Posterior vena cava (tissue), 2 donors: ENCODE data around the gene RBFOX1. TPM values are rescaled to one million over a fixed set of nuclear protein-coding genes. Genes with fewer than 3 reads are reported as not detected.

ENCODE experiments used
- DNase-seq: peaks from one replicate; pipeline ENCODE4 v3.0.0-alpha.2; 2020; ENCODE audit warnings: low spot score
- intact Hi-C, 2 donors: fragments of 100-400 bp; cut with DNase I; formaldehyde crosslinking; loops; one replicate each; pipeline versions ENCODE4 v1.14.1 to v1.14.2; 2022 to 2023
- total RNA-seq, 2 donors: library from RNA; stranded (reverse); fragmentation: NEBNext Ultra II Directional; extraction: Animal tissue kit (Norgen Biotek cat#: 25700); gene quantifications; one replicate each; pipeline ENCODE4 v1.2.1, GENCODE V29; 2021
- donor health status: DM: yes; HTN: yes; CAD: no.
- donor health status: DM: yes; HTN: yes; CAD: no.

RBFOX1 gene
- total RNA-seq, 2 donors from 2014 or later, result not detected

DNA sequence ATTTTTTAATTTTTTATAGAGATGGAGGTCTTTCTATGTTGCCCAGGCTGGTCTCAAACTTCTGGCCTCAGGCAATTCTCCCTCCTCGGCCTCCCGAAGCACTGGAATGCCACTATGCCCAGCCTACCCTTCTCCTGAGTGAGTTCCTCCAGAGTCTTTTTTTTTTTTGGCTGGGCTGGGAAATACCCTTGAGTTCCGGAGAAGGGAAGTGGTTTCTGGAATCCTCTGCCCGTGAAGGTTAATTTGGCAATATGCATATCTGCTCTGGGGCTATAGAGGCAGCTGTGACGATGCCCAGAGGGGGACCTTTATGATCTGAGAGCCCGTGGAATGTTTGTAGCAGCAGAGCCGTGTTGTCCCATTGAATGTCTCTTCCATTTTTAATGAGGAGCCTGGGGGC is 217.5 kb downstream of the RBFOX1 start:
- intact Hi-C loops, result loop anchor here in 1 of 2 donors (5.0 kb wide), 1 partner anchor 602 kb away; no protein-coding TSS in a partner anchor
- DNase-seq, result no peak

DNA sequence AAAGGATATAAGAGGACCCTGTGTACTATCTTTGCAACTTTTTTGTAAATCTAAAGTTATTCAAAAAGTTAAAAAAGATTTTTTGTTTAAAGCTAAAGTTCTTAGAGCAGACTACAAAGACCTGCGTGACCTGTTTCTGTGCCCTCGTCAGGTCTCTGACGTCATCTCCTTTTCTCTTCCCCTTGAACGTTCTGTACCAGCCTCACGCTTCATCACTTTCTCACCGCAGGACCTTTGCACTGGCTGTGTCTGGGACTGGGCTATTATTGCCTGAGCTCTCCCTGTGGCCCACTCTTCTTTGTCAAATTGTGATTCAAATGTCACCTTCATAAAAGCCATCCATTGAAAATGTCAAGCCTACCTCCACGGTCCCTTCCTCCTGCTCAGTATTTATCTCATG is 222.8 kb downstream of the RBFOX1 start:
- DNase-seq, result no peak
- intact Hi-C loops, result no loop called here

DNA sequence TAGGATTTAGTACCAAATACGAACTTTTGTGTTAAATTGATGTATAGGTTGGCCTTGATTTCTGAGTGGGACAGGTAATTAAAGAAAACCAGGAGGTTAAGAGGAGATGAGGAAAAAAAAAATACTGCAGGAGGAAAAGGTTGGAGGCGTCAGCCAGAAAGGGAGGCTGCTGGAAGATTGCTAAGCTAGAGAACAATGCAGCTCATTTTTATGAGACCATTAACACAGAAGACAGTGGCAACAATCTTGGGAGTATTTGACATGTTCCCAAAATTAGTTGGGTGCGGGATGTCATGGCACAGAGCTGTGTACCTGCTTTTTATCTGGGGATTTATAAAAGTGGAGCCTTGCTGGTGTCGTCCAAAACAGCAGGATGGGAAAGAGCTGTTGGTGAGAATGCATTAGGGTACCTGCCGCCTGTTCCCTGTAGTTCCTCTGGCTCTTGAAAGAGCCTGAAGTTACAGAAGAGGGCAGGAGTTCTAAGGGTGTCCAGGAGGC is 229.3 kb downstream of the RBFOX1 start:
- no peak for DNase-seq
- intact Hi-C loops, result loop anchor here in 1 of 2 donors (10.0 kb wide), 1 partner anchor 207 kb away; no protein-coding TSS in a partner anchor

DNA sequence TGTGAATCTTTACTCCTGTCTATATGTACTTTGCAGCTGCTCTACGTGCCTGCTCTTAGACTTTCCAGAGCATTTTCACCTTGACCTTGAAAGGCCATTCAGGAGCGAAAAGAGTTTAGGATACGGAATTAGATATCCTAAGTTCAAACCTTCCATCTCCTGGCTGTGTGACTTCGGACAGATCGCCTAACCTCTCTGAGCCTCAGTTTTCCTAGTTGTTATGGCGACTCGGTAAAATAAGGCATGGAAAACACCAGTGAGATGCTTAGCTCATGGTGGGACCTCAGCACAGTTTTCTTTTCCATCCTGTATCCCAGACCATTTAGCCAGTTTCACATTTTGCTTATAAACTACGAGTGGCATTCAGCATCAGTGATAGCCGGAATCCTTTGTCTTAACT is 233.7 kb downstream of the RBFOX1 start:
- no peak for DNase-seq
- intact Hi-C loops, result loop anchor here in 1 of 2 donors (10.0 kb wide), 1 partner anchor 212 kb away; no protein-coding TSS in a partner anchor

DNA sequence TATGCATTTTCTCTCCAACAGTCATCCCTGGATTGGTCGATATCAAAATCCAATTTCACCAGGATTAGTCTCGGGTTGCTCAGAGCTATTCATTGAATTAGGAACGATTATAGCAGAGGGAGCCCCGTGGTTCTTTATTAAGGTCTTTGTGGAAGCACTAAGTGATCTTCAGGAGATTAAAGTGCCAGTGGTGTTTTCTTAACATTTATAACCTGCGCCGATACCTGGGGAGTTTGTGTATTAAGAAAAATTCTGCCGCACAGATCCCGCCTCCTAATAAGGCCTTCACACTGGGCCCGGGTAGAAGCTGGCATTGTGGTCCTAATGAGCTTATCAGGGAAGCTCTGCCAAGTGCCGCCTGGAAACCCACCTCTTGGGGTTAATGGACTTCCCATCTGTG is 238.7 kb downstream of the RBFOX1 start:
- no peak for DNase-seq
- intact Hi-C loops, result no loop called here

DNA sequence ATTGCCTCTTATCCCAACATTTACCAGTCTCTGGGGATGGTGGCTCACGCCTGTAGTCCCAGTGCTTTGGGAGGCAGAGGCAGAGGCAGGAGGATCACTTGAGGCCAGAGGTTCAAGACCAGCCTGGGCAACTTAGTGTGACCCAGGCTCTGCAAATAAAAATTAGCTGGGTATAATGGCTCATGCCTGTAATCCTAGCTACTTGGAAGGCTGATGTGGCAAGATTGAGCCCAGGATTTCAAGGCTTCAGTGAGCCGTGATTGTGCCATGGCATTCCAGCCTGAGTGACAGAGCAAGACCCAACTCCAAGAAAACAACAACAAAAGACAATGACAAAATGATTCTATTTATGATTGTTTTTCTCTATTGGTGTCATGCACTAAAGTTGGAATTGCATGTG is 244.9 kb downstream of the RBFOX1 start:
- intact Hi-C loops, result no loop called here
- DNase-seq, result no peak

DNA sequence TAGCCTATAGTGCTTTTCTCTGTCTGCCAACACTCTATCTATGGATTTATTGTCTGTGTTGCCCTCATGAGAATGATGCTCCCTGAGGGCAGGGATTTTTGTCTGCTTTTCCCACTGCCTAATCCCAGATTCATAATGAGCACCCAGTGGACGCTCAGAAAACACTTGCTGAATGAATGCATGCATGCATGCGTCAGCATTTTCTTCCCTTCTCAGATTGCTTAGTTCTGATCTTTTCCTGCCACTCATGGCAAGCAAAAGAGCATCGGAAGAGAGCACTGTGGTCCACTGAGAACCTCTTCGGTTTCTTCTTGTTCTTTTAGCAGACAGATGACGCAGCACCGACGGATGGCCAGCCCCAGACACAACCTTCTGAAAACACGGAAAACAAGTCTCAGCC is 246.8 kb downstream of the RBFOX1 start:
- DNase-seq, result no peak
- intact Hi-C loops, result no loop called here

DNA sequence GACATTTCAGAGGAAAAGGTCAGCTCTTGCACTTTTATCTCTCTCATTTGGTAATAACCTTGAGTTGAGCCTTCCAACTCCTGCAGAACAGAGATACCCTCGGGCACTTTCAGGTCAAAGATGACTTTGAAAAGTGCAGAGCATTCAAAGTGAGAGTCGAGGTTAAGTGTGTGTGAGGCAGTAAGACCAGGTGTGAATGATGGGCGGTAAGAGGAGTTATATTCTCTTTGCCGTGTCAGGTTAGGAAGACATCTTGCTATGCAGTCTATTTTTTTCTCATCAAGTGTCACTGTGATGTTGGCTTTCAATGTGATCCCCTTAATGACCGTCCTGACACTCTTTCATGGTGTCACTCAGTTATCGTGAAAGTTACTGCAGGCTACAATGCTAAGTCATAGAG is 248.5 kb downstream of the RBFOX1 start:
- DNase-seq, result no peak
- intact Hi-C loops, result no loop called here

DNA sequence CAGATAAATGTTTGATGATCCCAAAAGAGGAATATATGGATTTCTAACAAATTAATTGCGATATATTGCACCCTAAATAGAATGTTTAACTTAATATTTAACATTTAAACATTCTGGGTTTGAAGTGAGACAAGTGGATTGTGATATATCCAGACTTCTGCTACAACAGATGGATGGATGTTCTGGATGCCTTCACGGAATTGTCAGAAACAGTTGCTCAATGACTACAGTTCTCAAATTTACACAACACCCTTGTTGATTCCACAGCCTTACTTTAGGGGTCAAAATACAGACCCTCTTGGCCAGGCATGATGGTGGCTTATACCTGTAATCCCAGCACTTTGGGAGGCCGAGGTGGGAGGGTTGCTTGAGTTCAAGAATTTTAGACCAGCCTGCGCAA is 250.8 kb downstream of the RBFOX1 start:
- DNase-seq, result no peak
- intact Hi-C loops, result no loop called here

DNA sequence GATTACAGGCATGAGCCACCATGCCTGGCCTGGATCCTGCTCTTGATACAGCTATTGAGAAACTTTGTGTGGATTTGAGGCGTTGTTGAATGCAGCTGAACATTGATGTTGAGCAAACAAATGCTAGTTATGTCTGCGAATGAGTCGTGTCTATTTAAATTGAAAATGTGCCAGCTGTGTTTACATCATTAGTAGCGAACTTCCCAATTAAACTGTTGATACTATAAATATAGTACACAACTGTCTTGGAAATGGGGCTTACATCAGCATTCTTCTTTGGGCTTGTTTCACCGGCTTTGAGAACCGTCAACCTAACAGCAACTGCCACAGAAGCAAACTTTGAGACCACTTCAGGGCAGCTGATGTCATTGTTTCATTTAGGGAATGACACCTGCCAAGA is 251.9 kb downstream of the RBFOX1 start:
- intact Hi-C loops, result no loop called here
- no peak for DNase-seq

DNA sequence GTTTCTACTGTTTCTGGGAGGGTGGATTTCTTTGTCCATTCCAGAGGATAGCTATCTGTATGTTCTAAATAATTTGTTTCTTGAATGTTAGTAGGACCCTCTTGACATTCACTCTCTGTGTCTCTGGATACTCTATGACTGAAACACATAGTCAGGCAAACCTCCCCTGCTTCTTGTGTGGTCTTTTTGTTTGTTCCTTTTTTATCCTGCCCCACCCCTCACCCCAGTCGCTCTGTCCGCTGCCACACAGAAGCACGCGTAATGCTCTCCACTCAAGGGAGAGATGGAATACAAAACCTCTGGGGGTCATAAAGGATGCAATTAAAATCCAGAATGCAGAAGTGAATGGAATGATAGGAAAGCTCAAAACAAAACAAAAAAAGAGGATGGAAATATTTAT is 253.1 kb downstream of the RBFOX1 start:
- intact Hi-C loops, result no loop called here
- no peak for DNase-seq

DNA sequence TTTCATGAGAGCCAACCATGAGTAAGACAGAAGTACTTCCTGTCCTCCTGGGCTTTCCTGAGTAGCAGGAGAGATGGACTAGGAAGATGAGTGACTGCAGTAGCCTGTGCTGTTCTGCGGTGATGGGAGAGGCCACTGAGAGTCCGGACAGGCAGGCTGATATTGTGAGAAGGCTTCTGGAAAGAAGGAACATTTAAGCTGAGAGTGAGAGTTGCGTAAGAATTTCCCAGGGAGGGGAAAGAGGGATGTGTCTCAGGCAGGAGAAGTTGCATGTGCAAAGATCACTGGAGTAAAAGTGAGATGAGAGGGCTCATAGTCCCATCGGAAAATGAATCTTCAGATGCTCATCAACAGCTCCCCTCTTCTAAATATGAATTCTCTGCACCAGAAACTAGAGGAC is 258.3 kb downstream of the RBFOX1 start:
- intact Hi-C loops, result no loop called here
- no peak for DNase-seq

DNA sequence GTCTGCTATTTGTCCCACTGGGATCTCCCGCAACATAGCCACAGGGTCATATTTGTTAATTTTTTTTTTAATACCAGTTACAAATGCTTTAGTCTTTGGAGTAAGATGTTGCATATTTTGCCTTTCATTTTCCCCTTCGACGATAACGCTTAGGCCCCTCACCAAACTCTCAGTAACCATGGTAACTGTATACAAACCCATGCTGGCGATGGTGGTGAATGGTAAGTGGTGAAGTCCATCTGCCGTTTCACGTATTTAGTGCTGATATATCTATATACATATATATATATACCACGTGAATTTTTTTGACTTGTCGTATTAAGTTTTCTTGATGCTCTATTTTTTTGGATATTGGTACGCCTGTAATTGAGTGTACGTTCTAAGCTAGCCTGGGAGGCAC is 263.7 kb downstream of the RBFOX1 start:
- intact Hi-C loops, result loop anchor here in 1 of 2 donors (5.0 kb wide), 1 partner anchor 79 kb away; no protein-coding TSS in a partner anchor
- DNase-seq, result no peak

DNA sequence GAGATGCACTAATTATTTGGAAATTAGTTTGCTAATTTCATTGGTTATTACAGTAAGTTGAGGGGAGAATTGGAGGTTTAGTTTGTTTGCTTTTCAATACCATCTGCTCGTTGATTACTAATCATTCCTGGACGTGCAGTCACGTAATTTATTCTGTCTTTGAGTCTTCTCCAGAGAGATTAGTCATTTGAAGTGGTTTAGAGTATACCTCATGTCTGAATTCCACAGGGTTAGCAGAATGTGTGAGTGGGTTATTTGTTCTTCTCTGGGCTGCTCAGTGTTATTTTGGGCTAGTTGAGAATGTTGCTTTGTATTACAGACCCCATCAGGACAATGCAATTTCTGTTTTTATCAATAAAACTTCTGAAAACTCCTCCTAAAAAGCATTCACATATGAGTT is 265.0 kb downstream of the RBFOX1 start:
- no peak for DNase-seq
- intact Hi-C loops, result loop anchor here in 1 of 2 donors (5.0 kb wide), 1 partner anchor 80 kb away; no protein-coding TSS in a partner anchor

DNA sequence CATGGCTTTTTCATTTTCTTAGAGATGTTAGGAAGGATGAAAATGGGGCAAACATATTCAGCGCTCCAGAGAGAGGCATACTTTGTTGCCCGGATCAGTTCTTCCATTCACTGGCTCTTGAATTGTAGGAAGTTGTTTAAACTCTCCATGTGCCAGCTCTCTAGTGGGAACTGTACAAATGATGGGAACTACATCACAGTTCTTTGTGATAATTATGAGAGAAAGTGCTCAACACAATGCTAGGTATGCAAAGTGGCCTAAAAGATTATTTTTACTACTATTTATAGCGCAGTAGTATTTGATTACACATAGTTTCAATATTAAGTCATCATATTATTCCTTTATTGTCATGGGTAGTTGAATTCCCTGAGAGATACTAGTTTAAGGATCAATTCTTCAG is 268.5 kb downstream of the RBFOX1 start:
- intact Hi-C loops, result no loop called here

DNA sequence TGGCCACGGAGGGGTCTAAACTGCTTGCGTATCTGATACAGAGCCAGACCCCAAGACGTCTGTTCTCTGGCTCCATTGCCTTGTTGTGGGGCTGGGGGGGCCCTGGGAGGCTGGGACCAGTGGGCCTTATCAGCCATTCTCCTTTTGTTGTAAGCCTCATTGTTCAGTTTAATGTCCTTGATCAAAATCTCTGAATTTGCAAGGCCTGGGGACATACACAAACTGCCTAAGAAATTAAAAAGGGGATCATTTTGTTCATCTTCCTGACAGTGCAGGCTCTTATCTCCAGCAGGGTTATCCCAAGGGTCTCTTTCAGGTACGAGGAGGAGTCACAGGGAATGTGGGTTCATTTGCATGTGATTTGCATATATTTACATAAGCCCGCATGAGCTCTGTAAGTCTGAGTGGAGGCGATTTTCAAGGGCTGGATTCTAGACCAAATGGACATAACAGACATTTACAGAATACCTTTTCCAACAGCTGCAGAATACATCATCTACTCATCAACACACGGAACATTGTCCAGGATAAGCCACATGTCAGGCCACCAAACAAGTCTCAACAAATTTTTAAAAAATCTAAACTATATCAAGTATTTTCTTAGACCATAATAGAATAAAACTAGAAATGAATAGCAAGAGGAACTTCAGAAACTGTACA is 269.8 kb downstream of the RBFOX1 start:
- intact Hi-C loops, result no loop called here
- no peak for DNase-seq

More for the DNA sequence above, 268.5 kb downstream of the RBFOX1 start:
- DNase-seq, result no peak

DNA sequence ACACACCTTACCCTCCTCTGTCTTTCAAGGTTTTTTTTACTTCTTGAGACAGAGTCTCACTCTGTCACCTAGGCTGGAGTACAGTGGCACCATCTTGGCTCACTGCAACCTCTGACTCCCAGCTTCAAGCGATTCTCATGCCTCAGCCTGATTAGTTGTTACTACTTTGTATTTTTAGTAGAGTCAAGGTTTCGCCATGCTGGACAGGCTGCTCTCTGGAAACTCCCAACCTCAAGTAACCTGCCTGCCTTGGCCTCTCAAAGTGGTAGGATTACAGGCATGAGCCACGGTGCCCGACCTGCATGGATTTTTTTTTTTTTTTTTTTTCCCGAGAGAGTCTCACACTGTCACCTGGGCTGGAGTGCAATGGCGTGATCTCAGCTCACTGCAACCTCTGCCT is 273.2 kb downstream of the RBFOX1 start:
- intact Hi-C loops, result no loop called here
- DNase-seq, result no peak

DNA sequence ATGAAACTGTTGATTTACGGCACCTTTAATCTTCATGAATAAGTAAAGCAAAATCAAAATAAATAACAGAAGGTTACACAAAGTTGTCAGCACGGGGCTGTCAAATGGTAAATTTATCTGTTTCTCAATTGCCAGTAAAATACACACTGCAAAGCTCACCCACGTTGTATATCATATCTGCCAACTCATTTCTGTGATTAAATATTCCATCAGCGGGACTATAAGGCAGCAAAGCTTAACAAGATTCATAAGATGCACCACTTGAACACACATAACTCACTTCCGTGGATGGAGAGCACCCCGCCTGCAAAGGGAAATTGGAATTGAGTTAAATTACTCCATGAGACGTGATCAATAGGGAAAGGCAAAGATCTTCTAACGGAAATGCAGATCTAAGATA is 280.0 kb downstream of the RBFOX1 start:
- intact Hi-C loops, result no loop called here
- no peak for DNase-seq

DNA sequence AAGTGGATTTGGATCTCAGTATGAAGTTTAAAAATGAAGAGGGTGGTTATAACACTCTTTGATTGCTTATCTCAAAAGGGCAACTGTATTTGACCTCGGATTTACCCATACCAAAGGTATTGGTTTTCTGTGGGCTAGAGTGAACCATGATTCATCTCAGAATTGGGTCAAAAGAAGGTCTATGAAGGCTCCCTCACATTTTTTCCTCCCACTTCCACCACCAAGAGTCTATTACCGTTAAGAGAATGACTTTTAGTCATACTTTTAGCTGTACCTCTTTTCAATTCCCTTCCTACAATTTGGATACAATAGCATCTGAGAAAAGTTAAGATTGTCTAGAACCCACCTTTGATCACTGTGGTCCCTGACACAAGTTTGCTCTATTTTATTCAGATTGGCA is 280.9 kb downstream of the RBFOX1 start:
- intact Hi-C loops, result no loop called here
- DNase-seq, result no peak

DNA sequence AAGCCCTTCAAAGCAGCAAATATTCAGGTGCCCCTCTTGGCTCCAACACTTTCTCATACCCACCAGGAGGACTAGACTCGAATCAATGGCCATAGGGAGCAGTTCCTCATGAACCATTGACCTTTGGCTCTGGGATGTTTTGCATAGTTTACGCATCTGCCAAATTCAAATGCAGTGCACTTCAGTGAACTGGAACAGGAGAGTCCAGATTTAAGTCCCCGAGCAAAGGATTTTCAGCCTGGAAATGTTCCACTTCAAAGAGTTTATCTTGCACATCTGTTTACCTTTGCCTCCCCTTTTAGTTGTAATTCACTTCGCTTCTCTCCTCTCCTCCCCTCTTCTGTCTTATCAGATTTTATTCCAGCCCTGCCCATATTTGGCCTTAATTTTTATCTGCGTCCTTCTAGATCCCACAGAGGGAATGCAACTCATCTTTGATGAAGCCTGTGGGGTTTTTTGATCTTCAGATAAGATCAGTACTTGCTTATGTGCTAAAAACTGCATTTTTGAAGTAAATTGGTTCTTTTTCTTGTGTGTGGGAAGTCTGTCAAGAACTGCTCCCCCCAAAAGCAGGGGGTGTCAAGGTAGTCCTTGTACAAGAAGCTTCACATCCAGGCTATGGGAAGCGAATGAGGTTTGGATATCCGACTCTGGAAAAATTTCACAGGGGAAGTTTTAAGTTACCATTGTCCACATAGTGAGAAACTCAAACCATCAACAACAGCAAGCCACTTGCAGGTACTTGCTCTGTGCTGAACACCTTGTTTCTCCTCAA is 281.6 kb downstream of the RBFOX1 start:
- intact Hi-C loops, result no loop called here
- DNase-seq, result no peak

DNA sequence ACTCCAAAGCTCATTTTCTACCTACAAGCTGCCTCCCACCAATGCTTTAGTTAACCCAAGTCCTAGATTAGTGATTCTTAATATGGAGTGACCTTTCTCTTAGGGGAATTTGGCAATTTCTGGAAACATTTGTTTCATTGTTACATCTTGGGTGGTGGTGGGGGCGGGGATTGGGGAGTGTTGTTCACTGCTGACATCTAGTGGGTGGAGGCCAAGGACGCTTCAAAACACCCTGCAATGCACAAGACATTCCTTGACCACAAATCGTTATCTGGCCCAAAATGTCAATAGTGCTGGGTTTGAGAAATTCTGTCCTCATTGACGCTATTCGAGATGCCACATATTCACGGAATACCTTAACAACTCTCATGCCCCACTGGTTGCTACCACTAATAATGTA is 282.9 kb downstream of the RBFOX1 start:
- DNase-seq, result no peak
- intact Hi-C loops, result no loop called here
